Subcutaneous abdominal adipose tissue (tissue), 5 donors: ENCODE data around the gene CTNND2.

Experiments
- H3K27ac ChIP-seq: one replicate; pipeline ENCODE4 v1.7.0; 2013; ENCODE audit warnings: low read depth, mild to moderate bottlenecking, inconsistent platforms, low read length, moderate library complexity
- H3K27me3 ChIP-seq, 5 donors: one replicate each; pipeline ENCODE4 v1.7.0; 2013; ENCODE audit warnings: low read length in 5 of 5, inconsistent platforms in 1 of 5; ENCODE audit not compliant: control insufficient read depth in 5 of 5, insufficient read depth in 4 of 5
- H3K36me3 ChIP-seq, 5 donors: one replicate each; pipeline ENCODE4 v1.7.0; 2013; ENCODE audit warnings: low read length in 5 of 5; ENCODE audit not compliant: control insufficient read depth in 5 of 5, insufficient read depth in 5 of 5
- H3K4me1 ChIP-seq, 5 donors: one replicate each; pipeline ENCODE4 v1.7.0; 2013; ENCODE audit warnings: low read length in 5 of 5, mild to moderate bottlenecking in 3 of 5, moderate library complexity in 1 of 5; ENCODE audit not compliant: control insufficient read depth in 5 of 5, insufficient read depth in 5 of 5
- H3K4me3 ChIP-seq, 5 donors: one replicate each; pipeline ENCODE4 v1.7.0; 2013; ENCODE audit warnings: low read length in 5 of 5, low read depth in 1 of 5
- H3K9ac ChIP-seq, 5 donors: one replicate each; pipeline ENCODE4 v1.7.0; 2013; ENCODE audit warnings: low read length in 5 of 5, mild to moderate bottlenecking in 4 of 5, moderate library complexity in 3 of 5
- H3K9me3 ChIP-seq, 5 donors: one replicate each; pipeline ENCODE4 v1.7.0; 2013; ENCODE audit warnings: low read length in 5 of 5; ENCODE audit not compliant: control insufficient read depth in 5 of 5
- donor health status: healthy.
- donor health status: healthy.
- donor health status: healthy.
- donor health status: healthy.
- donor health status: healthy.

The CTNND2 gene

DNA sequence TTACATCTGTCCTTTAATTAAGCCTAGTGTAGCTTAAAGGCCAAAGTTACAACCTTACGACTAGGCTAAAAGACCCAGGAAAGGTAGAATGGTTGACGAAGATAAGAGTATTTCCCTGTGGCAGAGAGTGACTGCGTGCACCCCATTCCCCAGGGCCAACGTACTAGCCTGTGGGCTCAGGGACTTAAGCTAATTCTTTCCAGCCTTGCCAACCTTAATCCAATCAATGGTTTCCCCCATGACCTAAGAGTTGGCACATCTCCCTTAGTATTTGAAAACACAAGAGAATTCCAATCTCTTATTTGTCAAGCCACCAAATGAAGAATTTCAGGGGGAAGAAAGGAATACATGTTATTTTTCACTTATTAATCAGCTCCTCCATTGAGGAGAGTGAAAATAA, 16.0 kb downstream of the CTNND2 start:
- Histone ChIP-seq H3K4me1 (no peaks in the 10 kb centered on the region), H3K27me3 (no peaks in the 10 kb centered on the region), H3K9ac (no peak overlapping the region), H3K36me3 (no peaks in the 10 kb centered on the region), H3K27ac (no peak overlapping the region), H3K4me3 (no peak overlapping the region), H3K9me3 (no peaks in the 10 kb centered on the region)

DNA sequence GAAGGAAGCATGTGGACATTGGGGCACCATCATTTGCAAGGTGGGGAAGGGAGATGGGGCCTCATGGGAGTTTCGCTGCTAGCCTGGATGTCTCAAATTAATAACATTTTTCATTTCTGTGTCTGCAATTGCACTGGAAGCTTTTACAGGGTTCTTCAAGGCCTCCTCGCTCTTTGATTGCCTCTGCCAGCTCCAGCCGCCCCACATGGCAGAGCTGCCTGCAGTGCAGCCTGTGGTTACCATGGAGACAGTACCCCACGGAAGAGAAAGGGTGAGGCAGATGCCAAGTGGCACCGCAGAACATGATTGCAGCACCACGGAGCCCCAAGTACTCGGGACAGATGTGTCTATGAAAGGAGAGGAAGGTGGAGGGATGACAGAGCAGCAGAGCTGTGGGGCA, 25.4 kb downstream of the CTNND2 start:
- H3K9ac ChIP-seq = no peak overlapping the region
- no peaks in the 10 kb centered on the region for H3K27me3 ChIP-seq
- peaks cover 0 to 6% (median 0%) of the 10 kb centered on the region in 5 donors for H3K9me3 ChIP-seq
- H3K4me1 ChIP-seq = no peaks in the 10 kb centered on the region
- no peaks in the 10 kb centered on the region for H3K36me3 ChIP-seq
- no peak overlapping the region for H3K4me3 ChIP-seq
- no peak overlapping the region for H3K27ac ChIP-seq

DNA sequence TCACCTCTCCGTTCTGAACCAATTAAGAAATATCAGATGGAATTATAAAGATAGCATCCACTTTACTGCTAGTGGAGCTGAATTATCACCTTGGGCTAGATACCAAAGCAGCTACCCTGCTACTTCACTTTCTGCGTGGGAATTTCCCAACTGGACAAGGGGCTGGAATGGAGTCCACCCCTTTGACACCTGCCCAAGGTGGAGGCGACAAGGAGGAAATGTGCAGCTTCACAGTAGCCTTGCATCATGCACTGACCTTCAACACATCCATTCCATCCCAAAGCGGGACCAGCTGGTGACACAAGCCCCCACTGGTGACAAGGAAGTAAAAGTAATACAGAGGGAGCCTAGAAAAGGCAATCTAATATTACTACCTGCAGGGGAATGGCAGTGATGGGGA, 30.7 kb downstream of the CTNND2 start:
- no peak overlapping the region for H3K9ac ChIP-seq

DNA sequence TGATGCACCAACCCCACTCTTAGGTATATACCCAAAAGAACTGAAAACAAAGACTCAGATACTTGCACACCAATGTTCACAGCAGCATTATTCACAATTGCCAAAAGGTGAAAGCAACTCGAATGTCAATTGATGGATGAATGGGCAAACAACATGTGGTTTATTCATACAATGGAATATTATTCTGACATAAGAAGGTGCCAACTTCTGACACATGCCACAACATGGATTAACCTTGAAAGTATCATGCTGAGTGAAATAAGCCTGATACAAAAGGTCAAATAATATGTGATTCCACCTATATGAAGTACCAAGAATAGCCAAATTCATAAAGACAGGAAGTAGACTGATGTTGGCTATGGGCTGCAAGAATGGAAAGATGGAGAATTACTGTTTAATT, 35.0 kb downstream of the CTNND2 start:
- no peak overlapping the region for H3K27ac ChIP-seq
- H3K36me3 ChIP-seq = no peaks in the 10 kb centered on the region
- H3K4me3 ChIP-seq = no peak overlapping the region
- H3K9me3 ChIP-seq = peaks cover 0 to 8% (median 0%) of the 10 kb centered on the region in 5 donors
- no peaks in the 10 kb centered on the region for H3K4me1 ChIP-seq
- H3K27me3 ChIP-seq = peaks cover 0 to 3% (median 0%) of the 10 kb centered on the region in 5 donors
- H3K9ac ChIP-seq = no peak overlapping the region

More for the DNA sequence above, 30.7 kb downstream of the CTNND2 start:
- Histone ChIP-seq H3K4me3 (no peak overlapping the region), H3K9me3 (peaks cover 0 to 4% (median 0%) of the 10 kb centered on the region in 5 donors), H3K36me3 (no peaks in the 10 kb centered on the region), H3K27ac (no peak overlapping the region), H3K27me3 (peaks cover 0 to 3% (median 0%) of the 10 kb centered on the region in 5 donors), H3K4me1 (no peaks in the 10 kb centered on the region)

DNA sequence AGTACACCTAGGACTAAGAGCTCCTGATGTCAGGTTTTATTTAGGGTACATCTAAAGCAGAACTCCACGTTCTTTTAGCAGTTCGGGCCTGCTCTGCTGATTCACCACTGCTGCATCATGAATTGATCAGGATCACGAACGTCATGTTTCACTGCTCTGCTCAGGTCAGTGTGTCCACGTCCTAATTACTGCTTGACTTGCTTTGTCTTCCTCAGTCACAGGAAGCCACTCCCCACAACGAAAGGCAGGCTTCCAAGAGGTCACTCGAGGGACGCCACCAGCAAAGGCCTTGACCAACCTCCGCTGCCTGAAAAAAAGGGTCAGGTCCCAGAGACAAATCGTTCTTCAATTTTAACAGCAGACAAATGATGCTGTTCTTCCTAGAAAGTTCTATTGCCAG, 40.3 kb downstream of the CTNND2 start:
- H3K9me3 ChIP-seq = peaks cover 0 to 4% (median 0%) of the 10 kb centered on the region in 5 donors
- H3K27me3 ChIP-seq = no peaks in the 10 kb centered on the region
- H3K27ac ChIP-seq = no peak overlapping the region
- no peaks in the 10 kb centered on the region for H3K36me3 ChIP-seq
- no peak overlapping the region for H3K4me3 ChIP-seq
- H3K4me1 ChIP-seq = no peaks in the 10 kb centered on the region
- H3K9ac ChIP-seq = no peak overlapping the region

DNA sequence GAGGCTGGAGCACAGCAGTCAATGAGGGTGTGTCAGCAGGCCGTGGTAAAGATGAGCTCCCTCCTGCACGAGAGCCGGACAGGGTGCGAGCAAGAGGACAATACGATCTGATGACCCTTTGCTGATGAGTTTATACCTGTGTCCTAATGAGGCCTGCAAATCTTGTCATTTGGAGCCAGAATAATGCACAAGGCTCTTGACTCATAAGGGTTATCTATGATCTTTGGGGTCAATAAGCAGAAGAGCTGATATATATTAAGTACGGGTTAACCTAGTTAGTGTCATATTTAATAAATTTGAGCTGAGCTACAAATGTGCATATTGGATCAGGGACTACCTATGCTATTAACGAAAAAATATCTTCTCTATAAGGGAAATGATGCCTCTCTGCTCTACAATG, 46.9 kb downstream of the CTNND2 start:
- Histone ChIP-seq H3K9me3 (peaks cover 0 to 3% (median 0%) of the 10 kb centered on the region in 5 donors), H3K27me3 (no peaks in the 10 kb centered on the region), H3K36me3 (no peaks in the 10 kb centered on the region), H3K4me3 (no peak overlapping the region), H3K27ac (no peak overlapping the region), H3K4me1 (no peaks in the 10 kb centered on the region), H3K9ac (no peak overlapping the region)

DNA sequence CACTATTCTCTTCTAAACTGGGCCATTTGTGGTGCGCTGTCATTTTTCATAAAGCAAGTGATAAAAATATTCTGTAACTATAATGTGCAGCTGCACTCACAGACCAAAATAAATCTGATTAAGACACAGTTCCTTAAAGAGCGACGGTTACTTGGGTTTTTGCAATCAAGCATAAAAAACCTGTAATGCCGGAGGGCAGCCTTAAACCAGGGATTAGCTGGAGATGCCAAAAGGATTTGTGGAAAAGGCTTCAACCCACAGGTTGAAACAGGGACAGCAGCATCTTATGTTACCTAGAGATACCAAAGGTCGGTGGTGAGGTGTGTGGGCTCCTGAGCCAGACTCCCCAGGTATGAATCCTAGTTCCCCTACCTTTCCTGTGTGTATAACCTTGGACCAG, 49.3 kb downstream of the CTNND2 start:
- Histone ChIP-seq H3K4me1 (peaks cover 0 to 3% (median 0%) of the 10 kb centered on the region in 5 donors), H3K27me3 (no peaks in the 10 kb centered on the region), H3K36me3 (no peaks in the 10 kb centered on the region), H3K9me3 (peaks cover 0 to 3% (median 0%) of the 10 kb centered on the region in 5 donors), H3K27ac (no peak overlapping the region), H3K9ac (no peak overlapping the region), H3K4me3 (no peak overlapping the region)

DNA sequence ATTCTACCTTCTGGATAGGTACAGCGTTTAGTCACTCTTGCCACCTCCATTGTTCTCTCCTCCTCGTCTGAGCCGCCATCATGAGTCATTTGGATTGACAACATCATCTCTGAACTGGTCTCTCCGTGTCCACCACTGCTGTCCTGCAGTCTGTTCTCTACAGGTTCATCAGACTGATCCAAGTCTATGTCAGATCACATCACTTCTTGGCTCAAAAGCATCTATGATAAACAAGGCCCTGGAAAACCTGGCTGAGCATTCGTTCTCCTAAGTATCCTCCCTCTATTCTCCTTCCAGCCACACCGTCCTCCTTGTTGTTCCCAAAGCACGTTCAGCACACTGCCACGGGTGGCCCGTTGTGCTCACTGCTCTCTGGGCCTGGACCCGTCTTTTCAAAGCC, 50.5 kb downstream of the CTNND2 start:
- Histone ChIP-seq H3K27ac (no peak overlapping the region), H3K4me3 (no peak overlapping the region), H3K4me1 (peaks cover 0 to 3% (median 0%) of the 10 kb centered on the region in 5 donors), H3K9ac (no peak overlapping the region), H3K27me3 (no peaks in the 10 kb centered on the region), H3K9me3 (peaks cover 0 to 3% (median 0%) of the 10 kb centered on the region in 5 donors), H3K36me3 (no peaks in the 10 kb centered on the region)

DNA sequence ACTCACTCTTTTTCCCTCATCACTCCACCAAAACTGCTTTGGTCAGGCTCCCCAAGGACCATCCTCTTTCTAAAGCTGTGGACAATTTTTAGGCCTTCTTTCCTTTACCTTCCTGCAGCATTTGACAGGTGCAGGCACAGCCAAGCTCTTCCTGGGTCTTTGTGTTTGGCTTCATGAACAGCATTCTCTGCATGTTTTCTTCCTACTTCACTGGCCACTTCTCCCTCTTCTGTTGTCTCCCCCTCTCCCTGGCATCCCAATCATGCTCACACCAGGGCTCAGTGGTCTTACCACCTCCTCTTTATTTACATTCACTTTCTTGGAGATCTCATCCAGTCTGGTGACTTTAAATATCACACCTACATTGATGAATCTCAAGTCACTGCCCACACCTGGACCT, 51.1 kb downstream of the CTNND2 start:
- Histone ChIP-seq H3K9ac (no peak overlapping the region), H3K4me3 (no peak overlapping the region), H3K9me3 (peaks cover 0 to 3% (median 0%) of the 10 kb centered on the region in 5 donors), H3K36me3 (no peaks in the 10 kb centered on the region), H3K4me1 (peaks cover 0 to 3% (median 0%) of the 10 kb centered on the region in 5 donors), H3K27ac (no peak overlapping the region), H3K27me3 (no peaks in the 10 kb centered on the region)

DNA sequence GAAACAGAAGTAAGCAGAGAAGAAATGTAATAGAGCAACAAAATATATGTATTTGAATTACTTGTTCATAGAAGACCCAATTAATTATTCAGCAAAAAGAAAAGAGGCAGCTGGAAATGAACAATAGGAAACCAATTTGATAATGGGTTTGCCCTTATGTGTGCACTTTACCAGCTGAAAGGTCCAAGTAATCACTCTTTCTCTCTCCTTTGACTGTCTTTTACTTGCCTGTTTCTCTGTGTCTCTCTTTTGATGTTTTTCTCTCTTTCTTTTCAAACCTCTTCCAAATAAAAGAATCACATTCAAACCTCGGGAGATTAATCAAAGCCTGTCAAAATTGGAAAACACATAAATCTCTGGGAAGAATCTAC, 51.5 kb downstream of the CTNND2 start:
- H3K36me3 ChIP-seq = no peaks in the 10 kb centered on the region
- H3K4me1 ChIP-seq = peaks cover 0 to 3% (median 0%) of the 10 kb centered on the region in 5 donors
- no peak overlapping the region for H3K4me3 ChIP-seq
- H3K27ac ChIP-seq = no peak overlapping the region
- no peaks in the 10 kb centered on the region for H3K27me3 ChIP-seq
- no peak overlapping the region for H3K9ac ChIP-seq
- peaks cover 0 to 3% (median 0%) of the 10 kb centered on the region in 5 donors for H3K9me3 ChIP-seq
